RWPE1 (cell line): ENCODE results near the gene EIPR1.

Experiments used
- CTCF ChIA-PET: fragments of 350-600 bp; sonication (Branson Sonifier 250); formaldehyde crosslinking; extraction: SDS; loops from one replicate; lab custom pipeline; 2021; lab: Yijun Ruan, JAX
- POLR2A ChIA-PET: fragments of 400-600 bp; formaldehyde crosslinking; extraction: SDS; loops from one replicate; lab custom pipeline; 2020; ENCODE audit warnings: antibody characterized with exemption; ENCODE audit not compliant: low non-redundant PET; lab: Yijun Ruan, JAX
- DNase-seq: peaks from one replicate; pipeline ENCODE4 v3.0.0; 2012; ENCODE audit warnings: low spot score
- H3K27ac ChIP-seq: fragments of 450-650 bp; 2 replicates; pipeline ENCODE4 v1.5.1; 2017
- TF ChIP-seq, protein P1 (sequence below): fragments of 450-650 bp; conservative IDR thresholded peaks from 2 replicates; pipeline ENCODE4 v1.5.1; 2017; ENCODE audit warnings: low read depth, mild to moderate bottlenecking

The EIPR1 gene

DNA sequence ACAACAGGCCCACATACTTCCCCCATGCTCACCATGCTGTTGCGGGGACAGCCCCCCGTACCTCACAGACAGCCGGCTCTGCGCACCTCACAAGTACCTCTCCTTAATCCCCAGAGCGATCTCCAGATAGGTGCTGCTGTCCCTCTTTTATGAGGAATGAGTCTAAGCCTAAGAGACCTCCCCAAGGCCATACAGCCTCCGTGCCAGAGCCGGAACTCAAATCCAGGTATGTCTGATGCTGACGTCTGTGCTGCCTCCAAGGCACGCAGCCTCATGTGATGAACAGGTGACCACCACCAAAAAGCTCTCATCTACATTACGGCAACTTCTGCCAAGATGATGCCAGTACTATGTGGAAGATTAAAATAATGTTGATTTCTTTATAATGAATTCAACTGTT is 85.2 kb downstream of the EIPR1 start:
- H3K27ac ChIP-seq = no peak overlapping the region
- ChIA-PET POLR2A (no interaction called here), CTCF (no interaction called here)
- TF ChIP-seq, protein P1, sequence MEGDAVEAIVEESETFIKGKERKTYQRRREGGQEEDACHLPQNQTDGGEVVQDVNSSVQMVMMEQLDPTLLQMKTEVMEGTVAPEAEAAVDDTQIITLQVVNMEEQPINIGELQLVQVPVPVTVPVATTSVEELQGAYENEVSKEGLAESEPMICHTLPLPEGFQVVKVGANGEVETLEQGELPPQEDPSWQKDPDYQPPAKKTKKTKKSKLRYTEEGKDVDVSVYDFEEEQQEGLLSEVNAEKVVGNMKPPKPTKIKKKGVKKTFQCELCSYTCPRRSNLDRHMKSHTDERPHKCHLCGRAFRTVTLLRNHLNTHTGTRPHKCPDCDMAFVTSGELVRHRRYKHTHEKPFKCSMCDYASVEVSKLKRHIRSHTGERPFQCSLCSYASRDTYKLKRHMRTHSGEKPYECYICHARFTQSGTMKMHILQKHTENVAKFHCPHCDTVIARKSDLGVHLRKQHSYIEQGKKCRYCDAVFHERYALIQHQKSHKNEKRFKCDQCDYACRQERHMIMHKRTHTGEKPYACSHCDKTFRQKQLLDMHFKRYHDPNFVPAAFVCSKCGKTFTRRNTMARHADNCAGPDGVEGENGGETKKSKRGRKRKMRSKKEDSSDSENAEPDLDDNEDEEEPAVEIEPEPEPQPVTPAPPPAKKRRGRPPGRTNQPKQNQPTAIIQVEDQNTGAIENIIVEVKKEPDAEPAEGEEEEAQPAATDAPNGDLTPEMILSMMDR = no peak
- no peak for DNase-seq

DNA sequence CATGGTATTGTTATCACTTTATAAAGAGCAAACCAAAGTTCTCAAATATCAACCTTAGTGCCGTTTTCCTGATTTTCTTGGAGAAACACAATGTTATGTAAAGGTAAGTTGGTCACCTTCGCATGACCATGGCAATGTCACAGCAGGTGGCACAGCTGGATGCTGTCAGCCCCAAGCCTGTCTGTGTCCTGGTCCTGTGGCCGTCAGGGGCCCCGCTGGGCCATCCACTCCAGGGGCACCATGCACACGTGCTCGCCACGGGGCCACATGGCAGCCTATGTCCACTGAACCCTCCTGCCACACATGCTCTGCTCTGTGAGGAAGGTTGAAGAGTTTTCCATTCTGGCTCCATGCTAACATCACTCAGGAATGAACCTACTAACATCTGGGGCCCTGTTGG is 85.9 kb downstream of the EIPR1 start:
- H3K27ac ChIP-seq = no peak overlapping the region
- CTCF ChIA-PET = no interaction called here
- POLR2A ChIA-PET = no interaction called here
- TF ChIP-seq, protein P1 = no peak
- no peak for DNase-seq

DNA sequence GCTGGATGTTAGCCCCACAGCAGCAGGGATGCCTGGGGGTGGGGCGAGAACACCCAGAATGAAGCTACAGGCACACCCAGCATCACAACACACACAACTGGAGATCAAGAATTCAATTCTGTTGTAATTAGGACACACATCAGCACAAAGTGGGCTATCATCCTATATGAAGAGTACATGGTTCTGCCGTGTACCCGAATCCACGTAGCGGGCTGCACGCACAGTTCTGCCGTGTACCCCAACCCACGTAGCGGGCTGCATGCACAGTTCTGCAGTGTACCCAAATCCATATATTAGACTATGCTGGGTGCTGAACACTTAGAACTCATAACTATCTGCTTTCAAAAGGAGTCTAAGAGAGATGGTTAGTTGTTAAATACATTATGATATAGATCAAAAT is 86.5 kb downstream of the EIPR1 start:
- no peak overlapping the region for H3K27ac ChIP-seq
- ChIA-PET POLR2A (no interaction called here), CTCF (no interaction called here)
- DNase-seq = no peak
- TF ChIP-seq, protein P1 = no peak

DNA sequence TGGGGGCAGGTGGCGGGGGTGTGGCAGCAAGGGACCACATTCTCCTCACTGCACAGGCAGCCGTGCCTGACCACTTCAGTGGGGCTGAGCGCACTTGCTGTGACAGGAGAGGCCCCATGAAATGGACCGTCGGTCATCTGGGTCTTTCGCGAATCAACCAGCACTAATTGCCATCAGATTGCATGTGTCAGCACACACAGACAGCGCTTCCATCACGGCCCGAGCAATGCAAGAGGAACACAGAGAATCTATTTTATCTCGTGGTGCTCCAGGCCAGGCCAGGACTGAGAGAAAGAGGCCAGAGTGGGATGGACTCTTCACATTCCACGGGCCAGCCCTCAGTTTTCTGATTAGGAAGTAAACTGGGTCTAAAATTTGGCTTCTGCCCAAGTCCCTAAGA is 87.0 kb downstream of the EIPR1 start:
- no peak overlapping the region for H3K27ac ChIP-seq
- TF ChIP-seq, protein P1 = no peak
- ChIA-PET POLR2A (no interaction called here), CTCF (no interaction called here)
- DNase-seq = no peak

DNA sequence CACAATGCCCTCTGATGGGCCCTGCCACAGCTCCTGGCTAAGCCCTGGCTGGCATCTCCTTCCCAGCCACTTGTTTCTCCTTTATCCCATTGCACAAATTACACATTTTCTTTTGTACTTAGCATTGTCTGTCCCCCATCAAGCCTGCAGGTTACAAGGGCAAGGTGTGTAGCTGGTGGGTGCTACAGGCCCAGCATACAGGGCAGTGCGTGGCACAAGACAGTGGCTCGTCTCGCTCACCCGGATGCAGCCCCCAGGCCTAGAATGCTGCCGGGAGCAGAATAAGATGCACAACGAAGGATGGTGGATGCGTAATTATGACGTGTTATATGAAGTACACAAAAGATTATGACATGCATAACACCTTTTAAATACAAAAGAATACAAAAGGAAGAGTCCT is 87.6 kb downstream of the EIPR1 start:
- TF ChIP-seq, protein P1 = no peak
- POLR2A ChIA-PET = no interaction called here
- H3K27ac ChIP-seq = no peak overlapping the region
- CTCF ChIA-PET = no interaction called here
- no peak for DNase-seq

DNA sequence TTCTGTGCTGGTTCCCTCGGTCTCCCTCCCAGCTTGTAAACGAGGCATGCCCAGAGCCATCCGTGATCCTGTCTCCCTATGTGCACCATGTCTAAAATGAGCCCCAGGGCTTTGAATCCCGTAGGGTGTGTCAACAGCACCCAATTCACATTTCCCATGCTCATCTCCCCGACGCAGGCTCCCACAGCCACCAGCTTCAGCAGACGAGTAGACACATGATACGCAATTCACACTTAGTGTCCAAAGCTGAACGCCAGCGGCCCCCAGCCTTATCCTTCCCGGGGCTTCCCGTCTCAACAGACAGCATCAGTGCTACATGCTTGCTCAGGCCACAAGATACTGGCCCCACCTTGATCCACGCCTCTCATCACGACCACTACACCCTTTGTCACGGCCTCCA is 88.1 kb downstream of the EIPR1 start:
- no peak for DNase-seq
- CTCF ChIA-PET = no interaction called here
- no peak overlapping the region for H3K27ac ChIP-seq
- POLR2A ChIA-PET = no interaction called here
- TF ChIP-seq, protein P1 = no peak

DNA sequence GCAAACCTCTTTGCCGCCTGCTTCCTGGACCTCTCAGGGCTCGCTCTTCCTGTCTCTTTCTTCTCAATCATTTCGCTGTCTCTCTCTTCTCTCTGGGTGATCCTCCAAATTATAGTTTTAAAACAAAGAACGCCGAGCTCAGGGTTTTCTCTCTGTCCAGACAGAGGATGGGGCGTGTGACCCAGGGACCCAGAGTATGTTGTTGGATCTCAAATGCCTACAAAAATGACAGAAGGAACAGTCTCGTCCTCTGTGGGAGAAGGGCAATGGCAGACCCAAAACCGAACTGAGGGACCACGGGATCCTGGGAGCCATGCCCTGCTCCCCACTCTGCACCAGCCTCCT is 88.5 kb downstream of the EIPR1 start:
- TF ChIP-seq, protein P1 = no peak
- H3K27ac ChIP-seq = no peak overlapping the region
- POLR2A ChIA-PET = no interaction called here
- CTCF ChIA-PET = no interaction called here
- DNase-seq = no peak
